ENCODE results near the gene ZNF385A. TPM values are rescaled to one million over a fixed set of nuclear protein-coding genes. Genes with fewer than 3 reads are reported as not detected.

The ZNF385A gene
- total RNA-seq, 1 donor from 2014 or later, result 15.6 TPM

DNA sequence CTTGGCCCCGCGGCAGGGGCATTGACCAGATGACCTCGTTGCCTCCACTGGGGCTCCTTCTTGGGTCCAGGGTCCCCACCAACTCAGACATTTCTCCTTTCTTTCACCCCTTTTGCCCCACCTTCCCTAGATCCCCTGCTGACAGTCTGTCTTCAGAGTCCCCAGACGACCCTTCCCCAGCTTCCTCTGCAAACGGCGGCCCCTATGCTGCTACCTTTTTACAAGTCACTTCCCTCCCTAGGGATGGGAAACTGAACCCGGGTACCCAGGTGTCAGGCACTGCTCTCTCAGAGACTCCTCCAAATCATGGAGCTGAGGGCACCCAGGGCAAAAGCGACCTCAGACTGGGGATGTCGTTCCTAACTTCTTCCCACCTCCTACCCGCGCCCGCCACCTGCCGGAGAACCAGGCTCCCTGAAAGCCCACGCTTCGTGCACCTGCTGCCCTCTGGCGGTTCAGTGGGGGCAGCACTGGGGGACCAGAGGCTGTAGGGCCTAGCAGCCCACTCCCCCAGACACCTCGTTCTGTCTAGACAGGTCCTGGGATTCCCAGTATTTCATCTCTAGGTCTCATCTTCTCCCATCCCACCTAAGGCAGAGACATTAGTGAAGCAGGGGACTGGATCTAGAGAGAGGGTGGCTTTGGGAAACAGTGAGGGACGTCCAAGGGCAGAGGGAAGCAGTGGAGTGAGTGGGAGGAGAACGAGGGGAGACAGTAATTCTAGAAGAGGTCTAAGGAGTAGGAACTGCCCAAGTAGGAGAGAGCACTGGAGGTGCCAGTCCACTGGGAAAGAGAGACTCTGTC, 4.9 kb downstream of the ZNF385A start:
- TF ChIP-seq, protein P1, sequence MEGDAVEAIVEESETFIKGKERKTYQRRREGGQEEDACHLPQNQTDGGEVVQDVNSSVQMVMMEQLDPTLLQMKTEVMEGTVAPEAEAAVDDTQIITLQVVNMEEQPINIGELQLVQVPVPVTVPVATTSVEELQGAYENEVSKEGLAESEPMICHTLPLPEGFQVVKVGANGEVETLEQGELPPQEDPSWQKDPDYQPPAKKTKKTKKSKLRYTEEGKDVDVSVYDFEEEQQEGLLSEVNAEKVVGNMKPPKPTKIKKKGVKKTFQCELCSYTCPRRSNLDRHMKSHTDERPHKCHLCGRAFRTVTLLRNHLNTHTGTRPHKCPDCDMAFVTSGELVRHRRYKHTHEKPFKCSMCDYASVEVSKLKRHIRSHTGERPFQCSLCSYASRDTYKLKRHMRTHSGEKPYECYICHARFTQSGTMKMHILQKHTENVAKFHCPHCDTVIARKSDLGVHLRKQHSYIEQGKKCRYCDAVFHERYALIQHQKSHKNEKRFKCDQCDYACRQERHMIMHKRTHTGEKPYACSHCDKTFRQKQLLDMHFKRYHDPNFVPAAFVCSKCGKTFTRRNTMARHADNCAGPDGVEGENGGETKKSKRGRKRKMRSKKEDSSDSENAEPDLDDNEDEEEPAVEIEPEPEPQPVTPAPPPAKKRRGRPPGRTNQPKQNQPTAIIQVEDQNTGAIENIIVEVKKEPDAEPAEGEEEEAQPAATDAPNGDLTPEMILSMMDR (IDR thresholded peaks at IDR 0.05; ENCODE audit: unreplicated experiment), result peak; percentile 96
- peaks cover 24% of the 10 kb centered on the region for H3K36me3 Mint-ChIP-seq (ENCODE audit: low read depth, unreplicated experiment)
- peak; percentile 99 for DNase-seq (ENCODE audit: low spot score)
- H3K4me3 Mint-ChIP-seq (ENCODE audit: unreplicated experiment), result peak overlapping the region; percentile 82
- peak overlapping the region; percentile 37 for H3K27ac Mint-ChIP-seq (ENCODE audit: unreplicated experiment)
- H3K27me3 Mint-ChIP-seq (ENCODE audit: unreplicated experiment), result peaks cover 12% of the 10 kb centered on the region
- H3K4me1 Mint-ChIP-seq (ENCODE audit: unreplicated experiment), result peaks cover 23% of the 10 kb centered on the region
- no peaks in the 10 kb centered on the region for H3K9me3 Mint-ChIP-seq (ENCODE audit: unreplicated experiment)

DNA sequence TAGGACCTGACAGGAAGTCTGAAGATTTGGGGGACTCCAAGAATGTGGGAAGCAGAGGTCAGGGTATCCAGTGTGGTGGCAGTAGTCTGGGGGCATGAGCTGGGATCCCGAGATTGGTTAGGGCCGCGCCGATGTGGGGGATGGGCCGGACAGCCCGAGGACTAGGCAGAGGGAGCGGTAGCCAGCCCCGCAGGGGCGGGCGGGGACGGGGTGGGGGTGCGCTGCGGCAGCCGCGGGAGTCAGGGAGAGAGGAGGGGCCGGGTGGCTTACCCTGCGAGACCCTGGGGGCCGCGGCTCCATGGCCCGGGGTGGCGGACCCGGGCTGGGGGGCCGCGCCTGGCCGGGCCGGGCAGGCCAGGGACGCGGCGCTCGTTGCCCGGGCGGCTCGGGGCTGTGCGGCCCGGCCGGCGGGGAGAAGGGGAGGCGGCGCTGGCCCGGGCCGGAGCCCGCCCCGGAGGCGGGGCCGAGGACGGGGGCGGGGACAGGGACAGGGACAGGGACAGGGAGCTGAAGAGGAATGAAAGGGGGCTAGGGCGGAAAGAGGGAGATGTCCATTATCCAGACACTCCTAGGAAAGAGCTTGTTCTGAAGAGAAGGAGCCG, 5.6 kb downstream of the ZNF385A start:
- TF ChIP-seq, protein P1 (IDR thresholded peaks at IDR 0.05; ENCODE audit: unreplicated experiment), result no peak
- Mint-ChIP-seq H3K36me3 (ENCODE audit: low read depth, unreplicated experiment) (peaks cover 24% of the 10 kb centered on the region), H3K27ac (ENCODE audit: unreplicated experiment) (no peak overlapping the region), H3K27me3 (ENCODE audit: unreplicated experiment) (peaks cover 11% of the 10 kb centered on the region), H3K4me3 (ENCODE audit: unreplicated experiment) (peak overlapping the region; percentile 82), H3K4me1 (ENCODE audit: unreplicated experiment) (peaks cover 22% of the 10 kb centered on the region), H3K9me3 (ENCODE audit: unreplicated experiment) (no peaks in the 10 kb centered on the region)
- peak; percentile 69 for DNase-seq (ENCODE audit: low spot score)

DNA sequence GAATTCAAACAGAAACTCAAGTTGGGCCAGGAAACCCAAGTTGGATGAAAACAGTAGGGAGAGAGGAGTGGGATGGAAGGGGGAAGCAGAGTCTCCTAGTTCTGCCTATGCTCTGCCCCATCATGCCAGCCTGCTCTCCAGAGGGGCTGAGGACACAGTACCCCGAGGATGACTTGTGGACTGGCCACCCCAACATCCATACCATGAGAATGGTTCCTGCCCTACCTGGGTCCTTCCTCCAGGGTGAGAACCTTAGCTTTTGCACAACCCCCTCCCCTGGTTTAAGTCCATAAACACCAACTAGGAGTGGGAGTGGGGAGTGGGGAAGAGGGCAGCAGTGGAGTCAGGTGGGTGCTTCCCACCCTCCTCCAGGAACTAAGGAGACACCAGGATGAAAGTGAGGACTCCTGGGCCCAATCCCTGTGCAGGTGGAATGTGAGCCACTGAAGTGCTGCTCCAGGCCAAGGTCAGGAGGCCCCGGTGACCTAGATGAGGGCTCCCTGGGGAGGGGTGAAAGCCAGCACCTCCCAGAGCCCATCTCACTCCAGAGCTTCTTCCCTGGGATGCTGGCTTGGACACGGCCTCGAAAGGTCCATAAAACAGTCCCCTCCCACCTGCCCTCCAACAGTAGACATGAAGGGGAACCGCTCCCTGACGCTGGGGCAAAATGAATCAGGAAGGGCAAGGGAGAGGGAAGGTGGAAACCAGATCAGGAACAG, 6.6 kb downstream of the ZNF385A start:
- no peaks in the 10 kb centered on the region for H3K9me3 Mint-ChIP-seq (ENCODE audit: unreplicated experiment)
- H3K27ac Mint-ChIP-seq (ENCODE audit: unreplicated experiment), result no peak overlapping the region
- peaks cover 30% of the 10 kb centered on the region for H3K4me1 Mint-ChIP-seq (ENCODE audit: unreplicated experiment)
- peak overlapping the region; percentile 70 for H3K4me3 Mint-ChIP-seq (ENCODE audit: unreplicated experiment)
- no peak for DNase-seq (ENCODE audit: low spot score)
- TF ChIP-seq, protein P1 (IDR thresholded peaks at IDR 0.05; ENCODE audit: unreplicated experiment), result no peak
- H3K27me3 Mint-ChIP-seq (ENCODE audit: unreplicated experiment), result peaks cover 15% of the 10 kb centered on the region
- peaks cover 28% of the 10 kb centered on the region for H3K36me3 Mint-ChIP-seq (ENCODE audit: low read depth, unreplicated experiment)

DNA sequence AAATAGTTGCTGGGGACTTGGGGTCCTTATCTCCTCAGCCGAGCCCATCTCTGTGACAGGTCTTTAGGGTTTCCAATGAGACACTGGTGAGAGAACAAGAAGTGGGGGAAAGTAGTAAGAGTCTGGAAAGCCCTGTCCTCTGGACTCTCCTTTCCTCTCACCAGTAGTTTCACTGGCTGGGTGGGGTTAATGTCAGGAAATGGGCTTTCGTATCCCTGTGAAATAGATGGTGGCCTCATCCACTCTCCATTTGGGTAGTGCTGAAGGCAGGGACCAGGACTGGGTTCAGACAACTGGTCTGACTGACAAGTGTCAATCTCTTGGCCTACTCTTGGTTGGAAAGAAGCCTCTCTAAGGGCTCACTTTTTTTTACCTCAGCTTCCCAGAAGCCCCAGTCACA, 7.5 kb downstream of the ZNF385A start:
- no peak for DNase-seq (ENCODE audit: low spot score)
- Mint-ChIP-seq H3K4me3 (ENCODE audit: unreplicated experiment) (peak overlapping the region; percentile 70), H3K27me3 (ENCODE audit: unreplicated experiment) (peaks cover 19% of the 10 kb centered on the region), H3K4me1 (ENCODE audit: unreplicated experiment) (peaks cover 38% of the 10 kb centered on the region), H3K9me3 (ENCODE audit: unreplicated experiment) (no peaks in the 10 kb centered on the region), H3K27ac (ENCODE audit: unreplicated experiment) (peak overlapping the region; percentile 11), H3K36me3 (ENCODE audit: low read depth, unreplicated experiment) (peaks cover 29% of the 10 kb centered on the region)
- TF ChIP-seq, protein P1 (IDR thresholded peaks at IDR 0.05; ENCODE audit: unreplicated experiment), result no peak
